RWPE2 (cell line): ENCODE measurements around the gene TCF7.

Experiments used
- ATAC-seq: fragments of 200-7000 bp; cut with Tn5 transposase; 3 replicates; pipeline ENCODE4 v1.9.1; 2021; ENCODE audit warnings: low read depth
- DNase-seq: peaks from one replicate; pipeline ENCODE4 v3.0.0-alpha.2; 2020; ENCODE audit warnings: low spot score
- H3K27ac ChIP-seq: fragments of 450-650 bp; 2 replicates; pipeline ENCODE4 v1.5.1; 2017; ENCODE audit warnings: mild to moderate bottlenecking; ENCODE audit not compliant: poor library complexity, severe bottlenecking
- H3K27me3 ChIP-seq: fragments of 250-450 bp; sonication (Bioruptor Pico); 2 replicates; pipeline ENCODE4 v1.5.1; 2021; ENCODE audit warnings: mild to moderate bottlenecking, moderate library complexity; ENCODE audit not compliant: insufficient read depth, poor library complexity, severe bottlenecking
- H3K36me3 ChIP-seq: fragments of 250-450 bp; sonication (Bioruptor Pico); 2 replicates; pipeline ENCODE4 v1.5.1; 2020; ENCODE audit warnings: low read depth, mild to moderate bottlenecking, moderate library complexity
- H3K4me1 ChIP-seq: fragments of 250-450 bp; sonication (Bioruptor Pico); 2 replicates; pipeline ENCODE4 v1.5.1; 2021; ENCODE audit warnings: mild to moderate bottlenecking, moderate library complexity; ENCODE audit not compliant: insufficient read depth, poor library complexity, severe bottlenecking
- H3K4me3 ChIP-seq: fragments of 250-450 bp; sonication (Bioruptor Pico); 2 replicates; pipeline ENCODE4 v1.5.1; 2021; ENCODE audit warnings: mild to moderate bottlenecking, moderate library complexity; ENCODE audit not compliant: severe bottlenecking
- H3K9me3 ChIP-seq: fragments of 250-450 bp; sonication (Bioruptor Pico); 2 replicates; pipeline ENCODE4 v1.5.1; 2021; ENCODE audit warnings: mild to moderate bottlenecking, moderate library complexity; ENCODE audit not compliant: severe bottlenecking
- TF ChIP-seq, protein P1 (sequence below): fragments of 450-650 bp; IDR thresholded peaks from one replicate; pipeline ENCODE4 v1.5.1; 2017; ENCODE audit warnings: mild to moderate bottlenecking, moderate library complexity; ENCODE audit not compliant: poor library complexity, severe bottlenecking

The TCF7 gene

DNA sequence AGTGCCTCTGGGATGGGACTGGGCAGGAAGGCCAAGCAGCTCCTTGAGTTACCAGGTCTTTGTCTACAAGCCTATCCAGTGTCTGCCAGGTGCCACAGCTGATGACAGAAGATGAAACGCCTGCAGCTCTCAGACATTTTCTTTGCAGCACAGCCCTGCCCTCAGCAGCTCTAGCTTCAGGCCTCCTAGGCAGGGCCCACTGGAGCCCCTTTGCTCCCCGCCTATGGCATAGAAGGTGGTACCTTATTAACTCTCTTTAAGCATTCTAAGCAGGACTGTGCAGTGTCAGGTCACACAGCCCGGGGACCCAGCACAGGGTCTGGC is 63.6 kb downstream of the TCF7 start:
- no peaks in the 10 kb centered on the region for H3K9me3 ChIP-seq
- no peak overlapping the region for H3K4me3 ChIP-seq
- no peaks in the 10 kb centered on the region for H3K27me3 ChIP-seq
- DNase-seq (no peak), ATAC-seq (no peak)
- peaks cover 9% of the 10 kb centered on the region for H3K36me3 ChIP-seq
- H3K27ac ChIP-seq: peak overlapping the region; percentile 90
- TF ChIP-seq, protein P1, sequence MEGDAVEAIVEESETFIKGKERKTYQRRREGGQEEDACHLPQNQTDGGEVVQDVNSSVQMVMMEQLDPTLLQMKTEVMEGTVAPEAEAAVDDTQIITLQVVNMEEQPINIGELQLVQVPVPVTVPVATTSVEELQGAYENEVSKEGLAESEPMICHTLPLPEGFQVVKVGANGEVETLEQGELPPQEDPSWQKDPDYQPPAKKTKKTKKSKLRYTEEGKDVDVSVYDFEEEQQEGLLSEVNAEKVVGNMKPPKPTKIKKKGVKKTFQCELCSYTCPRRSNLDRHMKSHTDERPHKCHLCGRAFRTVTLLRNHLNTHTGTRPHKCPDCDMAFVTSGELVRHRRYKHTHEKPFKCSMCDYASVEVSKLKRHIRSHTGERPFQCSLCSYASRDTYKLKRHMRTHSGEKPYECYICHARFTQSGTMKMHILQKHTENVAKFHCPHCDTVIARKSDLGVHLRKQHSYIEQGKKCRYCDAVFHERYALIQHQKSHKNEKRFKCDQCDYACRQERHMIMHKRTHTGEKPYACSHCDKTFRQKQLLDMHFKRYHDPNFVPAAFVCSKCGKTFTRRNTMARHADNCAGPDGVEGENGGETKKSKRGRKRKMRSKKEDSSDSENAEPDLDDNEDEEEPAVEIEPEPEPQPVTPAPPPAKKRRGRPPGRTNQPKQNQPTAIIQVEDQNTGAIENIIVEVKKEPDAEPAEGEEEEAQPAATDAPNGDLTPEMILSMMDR: no peak
- H3K4me1 ChIP-seq: peaks cover 16% of the 10 kb centered on the region

- H3K9me3 ChIP-seq: no peaks in the 10 kb centered on the region
- no peaks in the 10 kb centered on the region for H3K27me3 ChIP-seq
- DNase-seq (no peak), ATAC-seq (no peak)
- no peak overlapping the region for H3K27ac ChIP-seq
- TF ChIP-seq, protein P1: no peak
- no peaks in the 10 kb centered on the region for H3K36me3 ChIP-seq
- H3K4me3 ChIP-seq: no peak overlapping the region
- no peaks in the 10 kb centered on the region for H3K4me1 ChIP-seq
Observed at GRCh38 chr5:134183481-134183880, 69.0 kb downstream of the TCF7 start.

- H3K4me1 ChIP-seq: no peaks in the 10 kb centered on the region
- peak; percentile 85 for ATAC-seq
- H3K27me3 ChIP-seq: no peaks in the 10 kb centered on the region
- no peaks in the 10 kb centered on the region for H3K9me3 ChIP-seq
- no peak overlapping the region for H3K4me3 ChIP-seq
- TF ChIP-seq, protein P1: peak; percentile 98
- no peaks in the 10 kb centered on the region for H3K36me3 ChIP-seq
- H3K27ac ChIP-seq: no peak overlapping the region
- DNase-seq: no peak
Observed at GRCh38 chr5:134184155-134185135, 70.0 kb downstream of the TCF7 start.

DNA sequence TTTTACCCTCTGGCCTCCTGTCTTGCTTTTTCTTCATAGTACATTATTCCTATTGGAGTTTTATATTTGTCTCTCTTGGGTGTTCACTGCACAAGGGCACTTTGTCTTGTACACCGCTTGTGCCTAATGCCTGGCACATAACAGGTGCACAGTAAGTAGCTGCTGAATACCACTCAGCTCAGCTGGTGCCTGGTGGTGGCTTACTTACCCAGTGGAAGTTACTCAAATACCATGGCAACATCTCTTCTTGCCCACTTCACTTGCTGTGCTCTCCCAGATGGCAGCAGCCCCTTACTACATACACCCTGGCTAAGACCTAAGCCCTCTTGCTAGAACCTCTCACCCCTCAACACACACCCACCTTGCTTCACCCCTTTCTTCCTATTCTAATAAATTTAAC is 73.6 kb downstream of the TCF7 start:
- Histone ChIP-seq H3K27ac (no peak overlapping the region), H3K4me1 (no peaks in the 10 kb centered on the region), H3K36me3 (no peaks in the 10 kb centered on the region), H3K9me3 (no peaks in the 10 kb centered on the region), H3K4me3 (no peak overlapping the region), H3K27me3 (no peaks in the 10 kb centered on the region)
- ATAC-seq (no peak), DNase-seq (no peak)
- TF ChIP-seq, protein P1: no peak

GRCh38 chr5:134189031-134189430 is 74.5 kb downstream of the TCF7 start:
- ATAC-seq: no peak
- no peaks in the 10 kb centered on the region for H3K4me1 ChIP-seq
- TF ChIP-seq, protein P1: no peak

More at GRCh38 chr5:134189031-134189430, 74.5 kb downstream of the TCF7 start:
- no peaks in the 10 kb centered on the region for H3K27me3 ChIP-seq
- H3K27ac ChIP-seq: no peak overlapping the region
- H3K9me3 ChIP-seq: no peaks in the 10 kb centered on the region
- peaks cover 5% of the 10 kb centered on the region; the same call in 1 of the 2 replicates for H3K36me3 ChIP-seq
- no peak overlapping the region for H3K4me3 ChIP-seq
- no peak for DNase-seq
